BJ (cell line): Measurements from ENCODE around the gene CHKA. TPM values are rescaled to one million over a fixed set of nuclear protein-coding genes. Genes with fewer than 3 reads are reported as not detected.

Experiments
- CTCF ChIA-PET: fragments of 350-600 bp; formaldehyde crosslinking; extraction: SDS; loops from one replicate; lab custom pipeline; 2021; ENCODE audit warnings: antibody characterized with exemption, inconsistent platforms; lab: Yijun Ruan, JAX
- POLR2A ChIA-PET: fragments of 300-600 bp; sonication (Branson Sonifier 250); formaldehyde crosslinking; extraction: SDS; loops from one replicate; lab custom pipeline; 2021; ENCODE audit warnings: antibody characterized with exemption; lab: Charles Lee
- DNase-seq: peaks from one replicate; pipeline ENCODE4 v3.0.0-alpha.2; 2011; ENCODE audit warnings: low read depth
- H3K27me3 ChIP-seq: 2 replicates; pipeline ENCODE4 v1.6.0; 2011; ENCODE audit warnings: low read length; ENCODE audit not compliant: control insufficient read depth, insufficient read depth
- H3K36me3 ChIP-seq: 2 replicates; pipeline ENCODE4 v1.5.1; 2011; ENCODE audit warnings: low read length; ENCODE audit not compliant: control insufficient read depth, insufficient read depth
- H3K4me3 ChIP-seq: 2 replicates; pipeline ENCODE4 v1.5.1; 2011; ENCODE audit warnings: low read depth, mild to moderate bottlenecking, control low read depth, low read length
- CTCF ChIP-seq: IDR thresholded peaks from 2 replicates; pipeline ENCODE4 v1.5.1; 2011; ENCODE audit warnings: low read depth, mild to moderate bottlenecking, control low read depth, inconsistent platforms, low read length, moderate library complexity; ENCODE audit not compliant: insufficient read depth
- polyA plus RNA-seq: library from polyadenylated mRNA; depleted of rRNA; stranded (reverse); fragments of >200 nt; gene quantifications from 2 replicates; pipeline ENCODE4 v1.2.3, GENCODE V29; 2011

Gene CHKA
- polyA plus RNA-seq, 1 experiment = 5.9 TPM

DNA sequence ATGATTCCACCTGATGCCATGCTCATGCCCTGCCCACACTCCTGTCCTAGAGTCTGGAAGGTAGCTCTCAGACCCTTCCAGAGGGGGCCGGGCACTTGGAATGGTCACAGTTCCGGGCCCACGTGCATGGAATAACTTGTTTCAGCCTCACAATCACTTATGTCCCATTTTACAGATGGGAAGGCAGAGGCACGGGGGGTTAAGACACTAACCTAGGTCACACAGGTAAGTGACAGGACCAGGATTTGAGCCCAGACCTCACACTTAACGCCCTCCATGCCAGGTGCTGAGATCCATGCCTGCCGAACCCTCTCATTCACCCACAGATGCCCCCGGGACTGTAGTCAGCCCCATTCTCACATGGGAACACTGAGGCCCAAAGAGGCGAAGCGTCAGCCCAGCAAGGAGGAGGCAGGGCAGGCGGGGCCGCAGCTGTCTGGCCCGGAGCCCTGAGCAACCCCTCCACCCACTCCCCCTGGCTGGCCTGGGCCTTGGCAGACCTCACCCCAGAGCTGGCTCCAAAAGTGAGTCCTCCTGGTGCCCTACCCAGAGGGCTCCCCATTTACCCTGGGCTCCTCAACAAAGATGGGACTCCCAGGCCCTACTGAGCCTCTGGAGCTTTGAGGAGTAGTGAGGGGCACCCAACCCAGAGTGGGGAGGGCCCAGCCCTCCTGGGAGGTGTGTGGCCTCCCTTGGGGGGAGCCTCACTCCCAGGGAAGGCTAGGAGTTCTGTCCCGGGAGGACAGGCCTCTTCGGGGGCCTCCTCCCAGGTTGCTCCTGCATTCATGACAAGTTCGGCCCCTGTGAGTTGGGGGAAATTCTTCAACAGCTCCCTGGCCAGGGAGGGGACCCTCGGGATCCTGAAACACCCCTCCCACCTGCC, 113.4 kb downstream of the CHKA start:
- ChIA-PET CTCF (interaction anchor here (1.3 kb wide), 1 partner anchor 202 kb away, joined by 8 read pairs; no protein-coding TSS in a partner anchor), POLR2A (no interaction called here)
- Histone ChIP-seq H3K27me3 (no peaks in the 10 kb centered on the region), H3K36me3 (no peaks in the 10 kb centered on the region), H3K4me3 (no peak overlapping the region)
- DNase-seq = no peak
- TF ChIP-seq CTCF = no peak

- Histone ChIP-seq H3K36me3 (no peaks in the 10 kb centered on the region), H3K4me3 (no peak overlapping the region), H3K27me3 (no peaks in the 10 kb centered on the region)
- DNase-seq = no peak
- POLR2A ChIA-PET = no interaction called here
- CTCF ChIA-PET = interaction anchor here (0.6 kb wide), 1 partner anchor 250 kb away, joined by 3 read pairs; no protein-coding TSS in a partner anchor
- no peak for TF ChIP-seq CTCF
Measured at GRCh38 chr11:68006606-68007166, 114.5 kb downstream of the CHKA start.

DNA sequence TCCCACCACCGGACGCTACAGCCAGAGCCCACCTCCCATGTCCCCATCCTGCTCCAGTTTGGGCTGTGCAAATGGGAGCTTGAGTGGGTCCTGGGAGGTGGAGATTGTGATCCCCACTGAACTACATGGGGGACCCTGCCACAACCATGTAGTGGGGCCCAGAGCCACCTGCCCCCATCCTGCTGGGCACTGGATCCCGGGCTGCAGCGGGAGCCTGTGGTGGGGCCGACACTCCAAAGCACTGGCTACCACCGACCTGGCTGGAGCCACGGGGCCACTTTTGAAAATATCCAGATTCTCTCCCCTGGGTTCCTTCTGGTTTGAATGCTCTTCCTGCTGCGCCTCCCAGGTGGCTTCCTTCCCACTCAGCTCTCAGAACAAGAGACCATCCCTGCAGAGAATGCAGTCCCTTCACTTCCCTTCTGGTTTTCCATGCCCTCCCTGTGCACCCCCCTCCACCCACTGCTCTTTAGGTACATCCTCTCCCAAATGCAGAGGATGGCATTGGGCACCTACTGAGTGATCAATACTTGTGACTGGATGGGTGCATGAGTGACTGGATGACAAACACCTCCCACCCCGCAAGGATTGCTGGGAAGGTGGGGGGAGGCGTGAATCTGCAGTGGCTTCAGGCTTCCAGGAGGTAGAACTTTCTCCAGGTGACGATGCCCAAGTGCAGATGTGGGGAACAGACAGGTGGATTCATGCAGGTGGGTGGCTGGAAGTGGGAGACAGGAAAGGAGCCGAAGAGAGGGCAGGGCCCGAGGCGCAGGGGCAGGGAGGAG, 116.4 kb downstream of the CHKA start:
- DNase-seq = no peak
- H3K36me3 ChIP-seq = no peaks in the 10 kb centered on the region
- ChIA-PET POLR2A (no interaction called here), CTCF (no interaction called here)
- no peaks in the 10 kb centered on the region for H3K27me3 ChIP-seq
- TF ChIP-seq CTCF = no peak
- H3K4me3 ChIP-seq = peak overlapping the region; percentile 71; the same call in 1 of the 2 replicates

DNA sequence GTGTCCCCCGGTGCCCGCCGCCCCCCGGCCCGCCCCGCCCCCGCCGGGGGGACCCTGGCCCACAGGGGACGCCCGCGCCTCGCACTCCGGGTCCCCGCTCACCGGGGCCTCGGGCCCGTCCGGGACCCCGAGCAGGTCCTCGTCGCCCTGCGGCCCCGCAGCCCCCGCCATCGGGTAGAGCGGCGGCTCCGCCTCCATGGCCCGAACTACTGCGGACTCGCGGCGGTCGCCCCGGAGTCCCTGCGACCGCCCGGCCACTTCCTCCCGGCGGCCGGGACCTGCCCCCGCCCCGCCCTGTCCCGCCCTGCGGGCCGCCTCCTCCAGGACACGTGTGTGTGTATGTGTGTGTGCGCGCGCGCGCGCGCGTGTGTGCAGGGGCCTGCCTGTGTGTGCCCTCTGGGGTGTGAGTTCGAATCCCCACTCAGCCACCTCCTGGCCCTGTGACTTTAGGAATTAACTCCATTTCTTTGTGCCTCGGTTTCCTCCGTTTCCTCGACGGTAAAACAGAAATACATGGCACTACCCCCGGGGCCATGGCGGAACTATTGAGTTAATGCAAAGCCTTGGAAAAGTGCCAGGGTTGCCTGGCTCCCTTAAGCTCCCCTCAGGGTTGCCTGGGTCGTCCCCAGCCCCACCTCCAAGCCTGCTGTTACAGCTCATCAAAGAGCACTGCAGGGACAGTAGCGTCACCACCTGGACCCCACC, 117.2 kb downstream of the CHKA start, which contains the start of gene UNC93B1:
Gene UNC93B1, minus strand, starts transcription at position 252 of the 705 bp plus-strand sequence. Its CDS starts 54 bp downstream, at position 198.
- Histone ChIP-seq H3K27me3 (no peaks in the 10 kb centered on the region), H3K36me3 (no peaks in the 10 kb centered on the region), H3K4me3 (peak within 1 kb of the TSS; percentile 71)
- POLR2A ChIA-PET = no interaction called here
- no peak for DNase-seq
- CTCF ChIA-PET = no interaction called here
- TF ChIP-seq CTCF = no peak
